ENCODE results near the gene POLR3E. TPM values are rescaled to one million over a fixed set of nuclear protein-coding genes. Genes with fewer than 3 reads are reported as not detected.

Gene POLR3E
- total and polyA plus RNA-seq, 7 experiments from 2014 or later, result 11.8 to 232 (median 107) TPM

- Mint-ChIP-seq H3K4me1 (peaks cover 4 to 28% (median 14%) of the 10 kb centered on the region in 7 donors), H3K9me3 (peaks cover 0 to 4% (median 0%) of the 10 kb centered on the region in 11 donors), H3K36me3 (peaks cover 17 to 64% (median 46%) of the 10 kb centered on the region in 5 donors), H3K4me3 (no peak overlapping the region), H3K27ac (peak overlapping the region; percentile 38 to 83 (median 61)), H3K27me3 (no peaks in the 10 kb centered on the region)
- no peak for DNase-seq
- Histone ChIP-seq H3K4me3 (ENCODE audit: low read length) (no peak overlapping the region), H3K4me1 (ENCODE audit: control insufficient read depth in 2 of 2, insufficient read depth in 2 of 2, low read length in 2 of 2) (no peaks in the 10 kb centered on the region), H3K27ac (ENCODE audit: low read depth, low read length) (no peak overlapping the region), H3K36me3 (ENCODE audit: control insufficient read depth in 2 of 3, insufficient read depth in 3 of 3, low read length in 3 of 3) (peaks cover 19 to 85% (median 31%) of the 10 kb centered on the region in 3 experiments), H3K9me3 (ENCODE audit: control insufficient read depth in 2 of 3, low read length in 3 of 3) (no peaks in the 10 kb centered on the region), H3K27me3 (ENCODE audit: control insufficient read depth in 2 of 2, insufficient read depth in 2 of 2, low read length in 2 of 2) (no peaks in the 10 kb centered on the region)
- ATAC-seq, result no peak
- intact Hi-C loops (cut with micrococcal nuclease), result loop anchor here in 1 of 2 donors (5.0 kb wide), 1 partner anchor 42 kb away; the partner anchor contains the start of gene CDR2
- CTCF ChIA-PET, result no interaction called here
- POLR2A ChIA-PET, result interaction anchor here (1.7 kb wide), 1 partner anchor 43 kb away, joined by 11 read pairs; no protein-coding TSS in a partner anchor
Observed at GRCh38 chr16:22330326-22330725, 33.1 kb downstream of the POLR3E start.

DNA sequence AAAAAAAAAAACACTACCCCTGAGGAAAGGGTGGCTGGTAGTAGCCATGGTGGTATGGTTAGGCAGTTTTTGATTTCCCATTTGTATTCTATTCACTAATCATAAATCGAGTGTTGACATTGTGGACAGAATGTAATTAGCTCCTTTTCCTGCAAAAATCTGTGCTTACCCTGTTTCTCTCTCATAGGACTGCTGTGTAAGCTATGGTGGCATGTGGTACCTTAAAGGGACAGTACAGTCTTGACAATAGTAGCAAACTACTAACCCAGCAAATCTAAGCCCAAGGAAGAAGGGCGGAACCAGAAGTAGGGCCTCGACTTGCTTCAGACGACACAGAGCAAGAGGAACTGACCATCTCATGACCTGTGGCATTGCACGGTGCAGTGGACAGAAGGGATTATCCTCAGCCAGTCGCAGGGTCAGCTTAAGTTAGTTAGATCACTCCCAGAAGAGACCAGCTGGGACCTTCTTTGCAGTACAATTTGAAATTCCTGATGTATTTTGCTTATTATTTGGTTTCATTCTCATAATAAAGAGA, 36.3 kb downstream of the POLR3E start:
- no peak for DNase-seq
- intact Hi-C loops (cut with micrococcal nuclease), result loop anchor here in 1 of 2 donors (5.0 kb wide), 1 partner anchor 39 kb away; the partner anchor contains the start of gene CDR2
- Mint-ChIP-seq H3K36me3 (peaks cover 33 to 86% (median 72%) of the 10 kb centered on the region in 5 donors), H3K9me3 (peaks cover 5 to 36% (median 19%) of the 10 kb centered on the region in 11 donors), H3K4me3 (no peak overlapping the region), H3K4me1 (peaks cover 6 to 35% (median 16%) of the 10 kb centered on the region in 7 donors), H3K27me3 (no peaks in the 10 kb centered on the region), H3K27ac (peak overlapping the region in 5 of 9 donors; percentile 1 to 85 (median 56))
- Histone ChIP-seq H3K4me3 (ENCODE audit: low read length) (no peak overlapping the region), H3K36me3 (ENCODE audit: control insufficient read depth in 2 of 3, insufficient read depth in 3 of 3, low read length in 3 of 3) (peaks cover 19 to 63% (median 26%) of the 10 kb centered on the region in 3 experiments), H3K27ac (ENCODE audit: low read depth, low read length) (no peak overlapping the region), H3K9me3 (ENCODE audit: control insufficient read depth in 2 of 3, low read length in 3 of 3) (peaks cover 0 to 19% (median 7%) of the 10 kb centered on the region in 3 experiments), H3K4me1 (ENCODE audit: control insufficient read depth in 2 of 2, insufficient read depth in 2 of 2, low read length in 2 of 2) (no peaks in the 10 kb centered on the region), H3K27me3 (ENCODE audit: control insufficient read depth in 2 of 2, insufficient read depth in 2 of 2, low read length in 2 of 2) (no peaks in the 10 kb centered on the region)
- POLR2A ChIA-PET, result no interaction called here
- CTCF ChIA-PET, result no interaction called here
- ATAC-seq, result no peak

GRCh38 chr16:22335668-22336246, 38.5 kb downstream of the POLR3E start:
- H3K36me3 Mint-ChIP-seq, result peaks cover 38 to 88% (median 85%) of the 10 kb centered on the region in 5 donors
- peaks cover 11 to 57% (median 25%) of the 10 kb centered on the region in 11 donors for H3K9me3 Mint-ChIP-seq
- DNase-seq, result no peak
- no peaks in the 10 kb centered on the region for H3K27me3 Mint-ChIP-seq
- no peaks in the 10 kb centered on the region for H3K27me3 ChIP-seq (ENCODE audit: control insufficient read depth in 2 of 2, insufficient read depth in 2 of 2, low read length in 2 of 2)
- H3K36me3 ChIP-seq (ENCODE audit: control insufficient read depth in 2 of 3, insufficient read depth in 3 of 3, low read length in 3 of 3), result peaks cover 19 to 53% (median 21%) of the 10 kb centered on the region in 3 experiments
- H3K4me1 Mint-ChIP-seq, result peaks cover 2 to 24% (median 10%) of the 10 kb centered on the region in 7 donors
- no peak overlapping the region for H3K27ac ChIP-seq (ENCODE audit: low read depth, low read length)
- H3K4me3 Mint-ChIP-seq, result peak overlapping the region in 1 of 10 donors; percentile 6
- peak; percentile 26 for ATAC-seq
- CTCF ChIA-PET, result no interaction called here
- H3K27ac Mint-ChIP-seq, result peak overlapping the region in 5 of 9 donors; percentile 43 to 58 (median 50)
- intact Hi-C loops (cut with micrococcal nuclease), result loop anchor here in 1 of 2 donors (2.0 to 5.0 kb wide), 2 partner anchors 19 to 37 kb away; partner anchors contain the start of gene CDR2
- POLR2A ChIA-PET, result interaction anchor here (0.7 to 1.0 kb wide), 2 partner anchors 10 to 24 kb away, joined by 3 to 4 read pairs; no protein-coding TSS in a partner anchor
- H3K4me3 ChIP-seq (ENCODE audit: low read length), result no peak overlapping the region
- peaks cover 0 to 27% (median 7%) of the 10 kb centered on the region in 3 experiments for H3K9me3 ChIP-seq (ENCODE audit: control insufficient read depth in 2 of 3, low read length in 3 of 3)
- no peaks in the 10 kb centered on the region for H3K4me1 ChIP-seq (ENCODE audit: control insufficient read depth in 2 of 2, insufficient read depth in 2 of 2, low read length in 2 of 2)

DNA sequence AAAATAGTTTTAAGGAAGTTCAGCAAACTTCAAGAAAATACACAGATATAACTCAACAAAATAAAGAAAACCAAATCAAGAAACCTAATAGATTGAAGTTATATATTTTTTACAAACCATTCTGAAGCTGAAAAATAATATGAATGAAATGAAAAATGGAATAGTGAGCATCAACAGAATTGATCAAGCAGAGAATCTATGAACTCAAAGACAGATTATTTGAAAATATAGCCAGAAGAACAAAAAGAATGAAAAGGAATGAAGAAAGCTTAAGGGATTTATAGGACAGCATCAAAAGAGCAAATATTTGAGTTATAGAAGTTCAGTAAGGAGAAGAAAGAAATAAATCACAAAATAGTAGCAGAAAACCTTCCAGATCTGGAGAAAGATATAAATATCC, 39.4 kb downstream of the POLR3E start:
- Mint-ChIP-seq H3K27ac (peak overlapping the region in 5 of 9 donors; percentile 10 to 59 (median 54)), H3K27me3 (no peaks in the 10 kb centered on the region), H3K4me3 (peak overlapping the region in 1 of 10 donors; percentile 41), H3K36me3 (peaks cover 45 to 90% (median 87%) of the 10 kb centered on the region in 5 donors), H3K9me3 (peaks cover 11 to 65% (median 25%) of the 10 kb centered on the region in 11 donors), H3K4me1 (peaks cover 2 to 18% (median 13%) of the 10 kb centered on the region in 7 donors)
- intact Hi-C loops (cut with micrococcal nuclease), result loop anchor here in 1 of 2 donors (2.0 to 5.0 kb wide), 2 partner anchors 18 to 36 kb away; partner anchors contain the start of gene CDR2
- Histone ChIP-seq H3K9me3 (ENCODE audit: control insufficient read depth in 2 of 3, low read length in 3 of 3) (peaks cover 0 to 34% (median 7%) of the 10 kb centered on the region in 3 experiments), H3K27me3 (ENCODE audit: control insufficient read depth in 2 of 2, insufficient read depth in 2 of 2, low read length in 2 of 2) (no peaks in the 10 kb centered on the region), H3K4me1 (ENCODE audit: control insufficient read depth in 2 of 2, insufficient read depth in 2 of 2, low read length in 2 of 2) (no peaks in the 10 kb centered on the region), H3K27ac (ENCODE audit: low read depth, low read length) (no peak overlapping the region), H3K4me3 (ENCODE audit: low read length) (no peak overlapping the region), H3K36me3 (ENCODE audit: control insufficient read depth in 2 of 3, insufficient read depth in 3 of 3, low read length in 3 of 3) (peaks cover 19 to 51% (median 21%) of the 10 kb centered on the region in 3 experiments)
- DNase-seq (no peak), ATAC-seq (no peak)
- ChIA-PET POLR2A (interaction anchor here (1.7 to 3.4 kb wide), 2 partner anchors 21 to 37 kb away, joined by 6 to 19 read pairs; no protein-coding TSS in a partner anchor), CTCF (interaction anchor here (1.2 to 1.5 kb wide), 2 partner anchors 17 to 22 kb away, joined by 3 to 6 read pairs; no protein-coding TSS in a partner anchor)

- no peaks in the 10 kb centered on the region for H3K4me1 ChIP-seq (ENCODE audit: control insufficient read depth in 2 of 2, insufficient read depth in 2 of 2, low read length in 2 of 2)
- peaks cover 11 to 70% (median 25%) of the 10 kb centered on the region in 11 donors for H3K9me3 Mint-ChIP-seq
- H3K9me3 ChIP-seq (ENCODE audit: control insufficient read depth in 2 of 3, low read length in 3 of 3), result peaks cover 0 to 34% (median 7%) of the 10 kb centered on the region in 3 experiments
- peak overlapping the region in 1 of 10 donors; percentile 41 for H3K4me3 Mint-ChIP-seq
- no peak overlapping the region for H3K27ac ChIP-seq (ENCODE audit: low read depth, low read length)
- no peak for ATAC-seq
- H3K36me3 Mint-ChIP-seq, result peaks cover 45 to 89% (median 87%) of the 10 kb centered on the region in 5 donors
- peaks cover 2 to 18% (median 17%) of the 10 kb centered on the region in 7 donors for H3K4me1 Mint-ChIP-seq
- peak overlapping the region in 1 of 9 donors; percentile 59 for H3K27ac Mint-ChIP-seq
- no peaks in the 10 kb centered on the region for H3K27me3 Mint-ChIP-seq
- no peak overlapping the region for H3K4me3 ChIP-seq (ENCODE audit: low read length)
- ChIA-PET CTCF (interaction anchor here (1.2 to 1.5 kb wide), 2 partner anchors 18 to 21 kb away, joined by 3 to 6 read pairs; no protein-coding TSS in a partner anchor), POLR2A (interaction anchor here (0.6 to 3.4 kb wide), 4 partner anchors 21 to 1437 kb away, joined by 3 to 19 read pairs (median 6); partner anchors contain the start of gene DCUN1D3)
- H3K27me3 ChIP-seq (ENCODE audit: control insufficient read depth in 2 of 2, insufficient read depth in 2 of 2, low read length in 2 of 2), result no peaks in the 10 kb centered on the region
- DNase-seq, result no peak
- peaks cover 19 to 46% (median 21%) of the 10 kb centered on the region in 3 experiments for H3K36me3 ChIP-seq (ENCODE audit: control insufficient read depth in 2 of 3, insufficient read depth in 3 of 3, low read length in 3 of 3)
- intact Hi-C loops (cut with micrococcal nuclease), result loop anchor here in 1 of 2 donors (2.0 to 5.0 kb wide), 2 partner anchors 18 to 35 kb away; partner anchors contain the start of gene CDR2
Observed at GRCh38 chr16:22337045-22337444, 39.8 kb downstream of the POLR3E start.

Data from naive thymus-derived CD4-positive, alpha-beta T cell (primary cell).